ENCODE results near the gene MSL1.

MSL1 gene

GRCh38 chr17:40086150-40087044 is 35.4 kb upstream of the MSL1 start:
- Histone ChIP-seq H3K4me3 (ENCODE audit: low read length) (no peak overlapping the region), H2BK15ac (replicated peaks; ENCODE audit: low read depth) (no peak overlapping the region), H2AK5ac (ENCODE audit: low read length) (no peak overlapping the region), H3K36me3 (ENCODE audit: control insufficient read depth, insufficient read depth, low read length) (no peaks in the 10 kb centered on the region), H4K5ac (ENCODE audit: low read length) (no peak overlapping the region), H3K79me2 (ENCODE audit: control insufficient read depth, insufficient read depth, low read length) (no peaks in the 10 kb centered on the region), H3K27ac (ENCODE audit: low read depth, low read length) (no peak overlapping the region), H2BK120ac (ENCODE audit: low read depth, low read length) (no peak overlapping the region), H3K18ac (ENCODE audit: low read length) (no peak overlapping the region), H3K27me3 (ENCODE audit: insufficient read depth, low read length, poor library complexity) (no peaks in the 10 kb centered on the region), H4K8ac (ENCODE audit: low read depth, low read length) (no peak overlapping the region), H3K9ac (ENCODE audit: low read length) (no peak overlapping the region), H3K79me1 (ENCODE audit: low read length) (no peaks in the 10 kb centered on the region), H3K4me1 (ENCODE audit: control insufficient read depth, low read depth, low read length) (no peaks in the 10 kb centered on the region), H3K4me2 (ENCODE audit: low read length) (no peak overlapping the region), H2BK5ac (ENCODE audit: low read length) (no peak overlapping the region), H3K4ac (ENCODE audit: low read depth, low read length) (no peak overlapping the region), H3K56ac (ENCODE audit: low read length) (no peak overlapping the region), H3K23ac (ENCODE audit: low read length) (no peak overlapping the region)
- peak; percentile 70 for DNase-seq
- no CpG with 5 or more reads among the region's 17 CpGs for WGBS (ENCODE audit: extremely low coverage, insufficient coverage, low lambda C conversion rate)

- Histone ChIP-seq H2BK15ac (replicated peaks; ENCODE audit: low read depth) (no peak overlapping the region), H3K9ac (ENCODE audit: low read length) (no peak overlapping the region), H3K79me2 (ENCODE audit: control insufficient read depth, insufficient read depth, low read length) (no peaks in the 10 kb centered on the region), H3K27ac (ENCODE audit: low read depth, low read length) (no peak overlapping the region), H2BK120ac (ENCODE audit: low read depth, low read length) (no peak overlapping the region), H4K5ac (ENCODE audit: low read length) (no peak overlapping the region), H4K8ac (ENCODE audit: low read depth, low read length) (no peak overlapping the region), H3K18ac (ENCODE audit: low read length) (no peak overlapping the region), H3K56ac (ENCODE audit: low read length) (no peak overlapping the region), H3K36me3 (ENCODE audit: control insufficient read depth, insufficient read depth, low read length) (no peaks in the 10 kb centered on the region), H3K79me1 (ENCODE audit: low read length) (no peaks in the 10 kb centered on the region), H3K4me2 (ENCODE audit: low read length) (no peak overlapping the region), H3K4me3 (ENCODE audit: low read length) (no peak overlapping the region), H3K4me1 (ENCODE audit: control insufficient read depth, low read depth, low read length) (peaks cover 2% of the 10 kb centered on the region), H2BK5ac (ENCODE audit: low read length) (no peak overlapping the region), H2AK5ac (ENCODE audit: low read length) (no peak overlapping the region), H3K27me3 (ENCODE audit: insufficient read depth, low read length, poor library complexity) (no peaks in the 10 kb centered on the region), H3K23ac (ENCODE audit: low read length) (no peak overlapping the region), H3K4ac (ENCODE audit: low read depth, low read length) (no peak overlapping the region)
- no peak for DNase-seq
- no CpG with 5 or more reads among the region's 6 CpGs for WGBS (ENCODE audit: extremely low coverage, insufficient coverage, low lambda C conversion rate)
Measured at GRCh38 chr17:40087049-40087794, 34.5 kb upstream of the MSL1 start.

- Histone ChIP-seq H2BK5ac (ENCODE audit: low read length) (no peak overlapping the region), H3K27me3 (ENCODE audit: insufficient read depth, low read length, poor library complexity) (no peaks in the 10 kb centered on the region), H3K27ac (ENCODE audit: low read depth, low read length) (no peak overlapping the region), H3K79me2 (ENCODE audit: control insufficient read depth, insufficient read depth, low read length) (no peaks in the 10 kb centered on the region), H3K36me3 (ENCODE audit: control insufficient read depth, insufficient read depth, low read length) (no peaks in the 10 kb centered on the region), H3K79me1 (ENCODE audit: low read length) (no peaks in the 10 kb centered on the region), H3K23ac (ENCODE audit: low read length) (no peak overlapping the region), H2AK5ac (ENCODE audit: low read length) (no peak overlapping the region), H3K18ac (ENCODE audit: low read length) (no peak overlapping the region), H3K4me3 (ENCODE audit: low read length) (no peak overlapping the region), H3K4me1 (ENCODE audit: control insufficient read depth, low read depth, low read length) (peaks cover 2% of the 10 kb centered on the region), H3K56ac (ENCODE audit: low read length) (no peak overlapping the region), H3K4me2 (ENCODE audit: low read length) (no peak overlapping the region), H4K5ac (ENCODE audit: low read length) (no peak overlapping the region), H3K4ac (ENCODE audit: low read depth, low read length) (no peak overlapping the region), H3K9ac (ENCODE audit: low read length) (no peak overlapping the region), H2BK120ac (ENCODE audit: low read depth, low read length) (no peak overlapping the region), H4K8ac (ENCODE audit: low read depth, low read length) (no peak overlapping the region), H2BK15ac (replicated peaks; ENCODE audit: low read depth) (no peak overlapping the region)
- WGBS (ENCODE audit: extremely low coverage, insufficient coverage, low lambda C conversion rate): no CpG with 5 or more reads among the region's 28 CpGs
- no peak for DNase-seq
Measured at GRCh38 chr17:40087903-40088718, 33.7 kb upstream of the MSL1 start.

- Histone ChIP-seq H4K8ac (ENCODE audit: low read depth, low read length) (no peak overlapping the region), H3K9ac (ENCODE audit: low read length) (no peak overlapping the region), H3K4me1 (ENCODE audit: control insufficient read depth, low read depth, low read length) (peaks cover 2% of the 10 kb centered on the region), H2BK15ac (replicated peaks; ENCODE audit: low read depth) (no peak overlapping the region), H3K56ac (ENCODE audit: low read length) (peak overlapping the region; percentile 17), H3K79me2 (ENCODE audit: control insufficient read depth, insufficient read depth, low read length) (no peaks in the 10 kb centered on the region), H2BK5ac (ENCODE audit: low read length) (no peak overlapping the region), H3K79me1 (ENCODE audit: low read length) (no peaks in the 10 kb centered on the region), H3K27ac (ENCODE audit: low read depth, low read length) (no peak overlapping the region), H3K18ac (ENCODE audit: low read length) (no peak overlapping the region), H3K4ac (ENCODE audit: low read depth, low read length) (no peak overlapping the region), H2AK5ac (ENCODE audit: low read length) (no peak overlapping the region), H3K36me3 (ENCODE audit: control insufficient read depth, insufficient read depth, low read length) (no peaks in the 10 kb centered on the region), H3K4me2 (ENCODE audit: low read length) (no peak overlapping the region), H4K5ac (ENCODE audit: low read length) (no peak overlapping the region), H3K23ac (ENCODE audit: low read length) (no peak overlapping the region), H3K27me3 (ENCODE audit: insufficient read depth, low read length, poor library complexity) (no peaks in the 10 kb centered on the region), H3K4me3 (ENCODE audit: low read length) (no peak overlapping the region), H2BK120ac (ENCODE audit: low read depth, low read length) (no peak overlapping the region)
- no peak for DNase-seq
- no CpG with 5 or more reads among the region's 26 CpGs for WGBS (ENCODE audit: extremely low coverage, insufficient coverage, low lambda C conversion rate)
Measured at GRCh38 chr17:40089077-40089895, 32.5 kb upstream of the MSL1 start.
